Endothelial cell of umbilical vein (primary cell): Measurements from ENCODE around the gene BCAS3. TPM values are rescaled to one million over a fixed set of nuclear protein-coding genes. Genes with fewer than 3 reads are reported as not detected.

Experiments used
- BruUV-seq: library from RNA; stranded (reverse); fragments of 400-500 nt; replicated peaks from 2 replicates; lab custom pipeline; 2021; lab: Mats Ljungman, UMichigan
- CTCF ChIA-PET: fragments of 300-600, 350-600 bp; sonication (Branson Sonifier 250); formaldehyde crosslinking; loops from one replicate; lab custom pipeline; 2021; ENCODE audit warnings: antibody characterized with exemption, inconsistent platforms; lab: Charles Lee
- POLR2A ChIA-PET: fragments of 300-600, 350-600 bp; sonication (Branson Sonifier 250); formaldehyde crosslinking; loops from one replicate; lab custom pipeline; 2021; ENCODE audit warnings: antibody characterized with exemption, inconsistent platforms; lab: Charles Lee
- DNase-seq: peaks from one replicate; pipeline ENCODE4 v3.0.0-alpha.2; 2011; ENCODE audit warnings: low read depth, low spot score
- FAIRE-seq: peaks from 2 replicates; lab custom pipeline; 2011; peaks lifted over from hg19 to GRCh38; lab: Jason Lieb, UNC
- H2AFZ ChIP-seq: 2 replicates; pipeline ENCODE4 v1.6.0; 2012; ENCODE audit warnings: low read depth, low read length, control low read depth, inconsistent platforms
- H3K27ac ChIP-seq: 2 replicates; pipeline ENCODE4 v1.5.1; 2011; ENCODE audit warnings: low read depth, mild to moderate bottlenecking, control low read depth, low read length, moderate library complexity; ENCODE audit not compliant: insufficient read depth
- H3K27me3 ChIP-seq, 2 experiments: 2 replicates each; pipeline versions ENCODE4 v1.6.0 to v1.6.1; 2011; ENCODE audit warnings: low read length in 2 of 2, mixed read lengths in 1 of 2; ENCODE audit not compliant: control insufficient read depth in 2 of 2, insufficient read depth in 2 of 2
- H3K36me3 ChIP-seq, 2 experiments: 2 replicates in 1 of 2; 3 replicates in 1 of 2; pipeline ENCODE4 v1.5.1; 2011; ENCODE audit warnings: low read length in 2 of 2, mild to moderate bottlenecking in 1 of 2, moderate library complexity in 1 of 2; ENCODE audit not compliant: control insufficient read depth in 2 of 2, insufficient read depth in 2 of 2; ENCODE audit errors: extremely low read depth in 1 of 2
- H3K4me1 ChIP-seq: 3 replicates; pipeline ENCODE4 v1.5.1; 2011; ENCODE audit warnings: mild to moderate bottlenecking, low read length; ENCODE audit not compliant: control insufficient read depth, insufficient read depth; ENCODE audit errors: extremely low read depth
- H3K4me2 ChIP-seq: 2 replicates; pipeline ENCODE4 v1.6.1; 2011; ENCODE audit warnings: low read length, control low read depth, mixed read lengths; ENCODE audit not compliant: insufficient read depth
- H3K4me3 ChIP-seq, 3 experiments: fragments of 200-600 bp in 1 of 3; sonication (generic), shearing (Covaris generic) in 1 of 3; replicated peaks in 1 of 3; 2 replicates each; pipeline ENCODE4 v1.5.1; 2011 to 2016; ENCODE audit warnings: control low read depth in 3 of 3, low read length in 3 of 3, mild to moderate bottlenecking in 2 of 3, inconsistent platforms in 1 of 3, low read depth in 1 of 3, moderate library complexity in 1 of 3; ENCODE audit not compliant: insufficient read depth in 1 of 3
- H3K79me2 ChIP-seq: 2 replicates; pipeline ENCODE4 v1.6.0; 2012; ENCODE audit warnings: low read length, inconsistent platforms; ENCODE audit not compliant: control insufficient read depth, insufficient read depth
- H3K9ac ChIP-seq: replicated peaks from 2 replicates; pipeline ENCODE3; 2011; ENCODE audit warnings: low read length, control low read depth; ENCODE audit not compliant: insufficient read depth; ENCODE audit errors: extremely low read depth
- H3K9me1 ChIP-seq: replicated peaks from 3 replicates; pipeline ENCODE4 v1.6.0; 2011; ENCODE audit warnings: mild to moderate bottlenecking, low read length; ENCODE audit not compliant: control insufficient read depth, insufficient read depth; ENCODE audit errors: extremely low read depth
- H3K9me3 ChIP-seq: replicated peaks from 2 replicates; pipeline ENCODE4 v1.5.1; 2012; ENCODE audit warnings: low read length, inconsistent platforms; ENCODE audit not compliant: control insufficient read depth, insufficient read depth
- H4K20me1 ChIP-seq: replicated peaks from 2 replicates; pipeline ENCODE3; 2011; ENCODE audit warnings: mild to moderate bottlenecking, low read length; ENCODE audit not compliant: control insufficient read depth, insufficient read depth; ENCODE audit errors: extremely low read depth
- CTCF ChIP-seq, 2 donors: IDR thresholded peaks; 1 replicate in 1 of 2; 2 replicates in 1 of 2; pipeline ENCODE4 v1.5.1; 2011; ENCODE audit warnings: low read length in 2 of 2, mild to moderate bottlenecking in 2 of 2, moderate library complexity in 2 of 2, control low read depth in 1 of 2, inconsistent platforms in 1 of 2, low read depth in 1 of 2; ENCODE audit not compliant: insufficient read depth in 1 of 2; ENCODE audit errors: extremely low read depth in 1 of 2
- EZH2 ChIP-seq: IDR thresholded peaks from 2 replicates; pipeline ENCODE4 v1.6.1; 2012; ENCODE audit warnings: borderline replicate concordance, low read depth, mild to moderate bottlenecking, moderate library complexity, low read length, inconsistent platforms; ENCODE audit not compliant: severe bottlenecking
- FOS ChIP-seq: IDR thresholded peaks from 2 replicates; pipeline ENCODE4 v1.6.1; 2011; ENCODE audit warnings: mild to moderate bottlenecking, low read length, moderate library complexity, borderline replicate concordance; ENCODE audit not compliant: insufficient read depth
- GATA2 ChIP-seq: IDR thresholded peaks from 2 replicates; pipeline ENCODE4 v1.7.0; 2011; ENCODE audit warnings: low read depth, mild to moderate bottlenecking, moderate library complexity, mixed read lengths, low read length; ENCODE audit not compliant: insufficient read length, insufficient read depth
- JUN ChIP-seq: IDR thresholded peaks from 2 replicates; pipeline ENCODE4 v1.6.1; 2011; ENCODE audit warnings: borderline replicate concordance, low read depth; ENCODE audit not compliant: insufficient read length, insufficient read depth
- MAX ChIP-seq: IDR thresholded peaks from 2 replicates; pipeline ENCODE4 v1.6.1; 2011; ENCODE audit not compliant: insufficient read depth, insufficient read length
- MYC ChIP-seq: IDR thresholded peaks from one replicate; pipeline ENCODE4 v1.6.1; 2011; ENCODE audit warnings: mild to moderate bottlenecking, low read depth, low read length
- POLR2A ChIP-seq: IDR thresholded peaks from 2 replicates; pipeline ENCODE4 v1.6.1; 2012; ENCODE audit warnings: low read depth, mild to moderate bottlenecking, control low read depth, low read length
- POLR2AphosphoS5 ChIP-seq: IDR thresholded peaks from 2 replicates; pipeline ENCODE4 v1.6.1; 2012; ENCODE audit warnings: low read depth, mild to moderate bottlenecking, control low read depth, low read length, moderate library complexity; ENCODE audit not compliant: insufficient read depth
- dilution Hi-C: fragments of 300-500 bp; cut with MboI; formaldehyde crosslinking; loops from one replicate; pipeline ENCODE4 v1.15.0; 2019; ENCODE audit warnings: low sequenced_read_pairs; ENCODE audit not compliant: extremely low pct_ligation_motif_present
- intact Hi-C: fragments of 100-400 bp; cut with micrococcal nuclease; formaldehyde crosslinking; loops from one replicate; pipeline ENCODE4 v1.10.0; 2022
- polyA plus RNA-seq, 4 experiments: library from polyadenylated mRNA; depleted of rRNA in 3 of 4; stranded (reverse) in 3 of 4; unstranded in 1 of 4; fragments of >200 nt; gene quantifications; 2 replicates each; pipeline versions ENCODE4 v1.2.1 to v1.2.3, GENCODE V29; 2011 to 2012; ENCODE audit warnings: missing spikeins in 1 of 4
- total RNA-seq: library from RNA; stranded (reverse); gene quantifications from 2 replicates; pipeline ENCODE4 v1.2.3, GENCODE V29; 2021

BCAS3 gene
- total and polyA plus RNA-seq, 2 donors (not counting 3 experiments of a cell fraction or from before 2014, with no cell fraction given), result 8.2 to 16.0 TPM

GRCh38 chr17:61307905-61308886, 630.5 kb downstream of the BCAS3 start:
- intact Hi-C loops (no loop called here), dilution Hi-C loops (no loop called here)
- Histone ChIP-seq H3K36me3 (no peaks in the 10 kb centered on the region), H2AFZ (no peak overlapping the region), H3K9me1 (no peaks in the 10 kb centered on the region), H3K4me1 (no peaks in the 10 kb centered on the region), H3K4me3 (no peak overlapping the region), H3K27ac (no peak overlapping the region), H3K79me2 (no peaks in the 10 kb centered on the region), H3K4me2 (no peak overlapping the region), H3K27me3 (no peaks in the 10 kb centered on the region), H3K9ac (no peak overlapping the region), H4K20me1 (no peaks in the 10 kb centered on the region), H3K9me3 (no peaks in the 10 kb centered on the region)
- BruUV-seq, result no TSS peak
- no peak for FAIRE-seq
- TF ChIP-seq EZH2 (no peak), GATA2 (no peak), MAX (no peak), CTCF (IDR thresholded peaks at IDR 0.05; ENCODE audit: extremely low read depth in 1 of 2, insufficient read depth in 1 of 2, low read depth in 1 of 2, low read length in 2 of 2) (no peak), JUN (no peak), MYC (no peak), POLR2A (no peak), FOS (no peak), POLR2AphosphoS5 (no peak)
- DNase-seq, result no peak
- ChIA-PET CTCF (interaction anchor here (1.2 to 1.8 kb wide), 3 partner anchors 14 to 587 kb away, joined by 3 to 4 read pairs (median 4); no protein-coding TSS in a partner anchor), POLR2A (no interaction called here)
